ENCODE data around the gene RXFP4. TPM values are rescaled to one million over a fixed set of nuclear protein-coding genes. Genes with fewer than 3 reads are reported as not detected.
"Not testable (repeated sequence)": the region's sequence is repeated elsewhere in the genome, so short reads cannot be mapped to it uniquely, and the experiment has no call there.

The RXFP4 gene
- total RNA-seq, 2 donors from 2014 or later, result not detected

DNA sequence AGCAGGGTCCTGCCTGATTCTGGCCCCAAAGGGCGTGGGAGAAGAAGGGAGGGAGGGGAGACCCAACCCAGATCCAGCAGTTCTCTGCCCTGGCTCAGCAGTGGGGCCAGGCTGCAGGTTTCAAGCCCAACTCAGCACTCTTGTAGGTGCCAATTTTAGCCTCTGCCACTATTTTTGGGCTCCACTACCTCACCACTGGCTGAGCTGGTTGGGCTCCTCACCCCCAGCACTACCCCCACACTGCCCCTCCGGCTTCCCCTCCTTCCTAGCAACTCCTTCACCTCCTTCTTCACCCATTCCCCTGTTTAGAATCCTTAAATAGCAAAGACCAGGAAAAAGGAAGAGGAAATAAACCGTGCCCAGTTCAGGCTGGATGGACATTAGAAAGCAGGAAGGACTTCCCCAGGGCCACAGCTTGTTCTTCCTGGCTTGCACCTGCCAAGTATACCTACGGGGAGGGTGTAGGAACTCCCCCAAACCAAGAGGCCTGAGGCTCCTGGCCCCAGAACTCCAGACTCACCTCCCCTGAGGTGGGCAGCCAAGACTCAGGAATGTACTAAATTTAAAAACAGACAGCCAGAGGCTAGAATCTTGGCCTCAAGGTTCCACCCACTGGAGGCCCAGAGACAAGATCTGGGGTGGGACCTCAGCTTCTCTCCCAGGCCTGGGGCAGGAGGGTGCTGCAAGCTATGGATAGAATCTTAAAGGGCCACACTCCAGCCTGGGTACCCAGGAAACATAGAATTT lies 38.3 kb downstream of the RXFP4 start:
- Mint-ChIP-seq H3K4me3 (peak overlapping the region; percentile 92), H3K27ac (peak overlapping the region; percentile 87 to 92), H3K4me1 (ENCODE audit: low read depth in 2 of 2) (peaks cover 64 to 66% of the 10 kb centered on the region in 2 donors), H3K9me3 (no peaks in the 10 kb centered on the region), H3K36me3 (peaks cover 5% of the 10 kb centered on the region), H3K27me3 (no peaks in the 10 kb centered on the region)
- ATAC-seq (no peak), DNase-seq (ENCODE audit: low spot score) (no peak)

- peaks cover 47 to 50% of the 10 kb centered on the region in 2 donors for H3K4me1 Mint-ChIP-seq (ENCODE audit: low read depth in 2 of 2)
- no peak for DNase-seq (ENCODE audit: low spot score)
- H3K36me3 Mint-ChIP-seq, result peaks cover 5% of the 10 kb centered on the region
- no peaks in the 10 kb centered on the region for H3K9me3 Mint-ChIP-seq
- H3K27ac Mint-ChIP-seq, result peak overlapping the region; percentile 87 to 92
- no peaks in the 10 kb centered on the region for H3K27me3 Mint-ChIP-seq
- ATAC-seq, result no peak
- peak overlapping the region; percentile 92 for H3K4me3 Mint-ChIP-seq
These were observed 40.0 kb downstream of the RXFP4 start for GRCh38 chr1:155981266-155982088.

- Mint-ChIP-seq H3K4me3 (no peak overlapping the region), H3K9me3 (no peaks in the 10 kb centered on the region), H3K36me3 (peaks cover 5% of the 10 kb centered on the region), H3K4me1 (ENCODE audit: low read depth in 2 of 2) (peaks cover 41 to 44% of the 10 kb centered on the region in 2 donors), H3K27ac (peak overlapping the region; percentile 87 to 92), H3K27me3 (no peaks in the 10 kb centered on the region)
- DNase-seq (ENCODE audit: low spot score), result no peak
- no peak for ATAC-seq
These were observed 40.7 kb downstream of the RXFP4 start for GRCh38 chr1:155982106-155982505.

GRCh38 chr1:155983191-155984024 lies 42.0 kb downstream of the RXFP4 start:
- no peak for DNase-seq (ENCODE audit: low spot score)
- no peak for ATAC-seq
- H3K27me3 Mint-ChIP-seq, result no peaks in the 10 kb centered on the region
- no peak overlapping the region for H3K4me3 Mint-ChIP-seq
- no peaks in the 10 kb centered on the region for H3K9me3 Mint-ChIP-seq
- no peaks in the 10 kb centered on the region for H3K36me3 Mint-ChIP-seq
- H3K27ac Mint-ChIP-seq, result peak overlapping the region; percentile 87 to 92
- peaks cover 36 to 40% of the 10 kb centered on the region in 2 donors for H3K4me1 Mint-ChIP-seq (ENCODE audit: low read depth in 2 of 2)

DNA sequence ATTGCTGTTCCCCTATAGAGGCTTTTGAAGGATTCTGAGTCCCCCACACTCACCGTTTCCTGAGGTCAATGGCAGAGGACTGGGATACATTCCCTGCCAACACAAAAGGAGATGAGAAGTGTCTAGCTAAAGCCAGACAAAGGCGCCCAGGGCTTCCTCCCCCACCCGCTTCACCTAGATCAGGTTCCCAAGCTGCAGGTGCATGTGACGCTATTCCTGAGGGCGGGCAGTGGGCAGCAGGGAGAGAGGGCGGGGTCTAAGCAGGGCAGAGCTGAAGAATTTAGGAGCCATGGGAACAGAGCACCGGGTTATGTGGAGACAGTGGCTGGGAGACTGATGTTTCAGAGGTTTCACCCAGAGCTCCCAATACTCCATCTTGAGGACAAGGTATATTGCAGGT lies 42.9 kb downstream of the RXFP4 start:
- DNase-seq (ENCODE audit: low spot score), result no peak
- no peaks in the 10 kb centered on the region for H3K9me3 Mint-ChIP-seq
- no peaks in the 10 kb centered on the region for H3K27me3 Mint-ChIP-seq
- no peak for ATAC-seq
- no peaks in the 10 kb centered on the region for H3K36me3 Mint-ChIP-seq
- H3K4me3 Mint-ChIP-seq, result no peak overlapping the region
- peaks cover 37 to 43% of the 10 kb centered on the region in 2 donors for H3K4me1 Mint-ChIP-seq (ENCODE audit: low read depth in 2 of 2)
- H3K27ac Mint-ChIP-seq, result no peak overlapping the region

- not testable (repeated sequence) for DNase-seq (ENCODE audit: low spot score); ATAC-seq; H3K27ac Mint-ChIP-seq; H3K4me3 Mint-ChIP-seq; H3K36me3 Mint-ChIP-seq; H3K9me3 Mint-ChIP-seq; H3K27me3 Mint-ChIP-seq
- peaks cover 38 to 43% of the 10 kb centered on the region in 2 donors for H3K4me1 Mint-ChIP-seq (ENCODE audit: low read depth in 2 of 2)
These were observed 43.6 kb downstream of the RXFP4 start for GRCh38 chr1:155984903-155985645.

DNA sequence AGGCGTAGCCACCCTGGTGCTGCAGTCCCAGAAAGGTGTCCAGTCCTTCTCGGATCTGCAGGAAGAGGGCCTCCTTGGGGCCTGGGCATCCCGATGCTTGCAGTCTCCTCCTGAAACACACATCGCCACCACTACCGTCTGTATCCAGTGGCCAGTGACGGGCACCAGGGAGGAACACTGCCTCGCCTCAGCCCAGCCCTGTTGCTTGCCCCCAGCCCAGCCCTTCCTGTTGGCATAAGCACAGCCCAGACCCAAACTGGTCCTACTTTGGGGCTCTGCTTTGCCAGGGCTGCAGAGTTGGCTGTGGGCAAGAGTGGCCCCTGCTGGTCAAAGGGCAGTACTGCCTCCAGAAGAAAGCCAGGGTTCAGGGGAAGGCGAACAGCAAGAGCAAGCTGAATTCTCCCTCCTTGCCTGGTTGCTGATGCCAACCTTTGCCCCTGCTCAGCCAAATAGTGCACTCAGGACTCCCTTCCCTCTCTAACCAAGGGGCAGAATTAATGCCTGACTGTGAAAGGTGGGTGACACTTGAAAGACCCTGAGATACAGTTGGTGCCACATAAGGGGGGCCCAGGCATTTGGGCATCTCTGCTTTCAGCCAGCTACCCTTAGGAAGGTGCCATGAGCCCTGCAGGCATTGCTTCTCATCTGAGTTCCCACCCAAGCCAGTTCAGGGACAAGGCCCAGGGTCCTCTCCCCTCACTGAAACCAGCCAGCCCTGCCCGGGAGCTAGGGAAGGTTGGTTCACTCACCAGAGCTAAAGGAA lies 48.0 kb downstream of the RXFP4 start:
- DNase-seq (ENCODE audit: low spot score) (peak; percentile 71), ATAC-seq (peak; percentile 90 to 93)
- H3K36me3 Mint-ChIP-seq, result no peaks in the 10 kb centered on the region
- H3K4me3 Mint-ChIP-seq, result no peak overlapping the region
- peak overlapping the region; percentile 14 to 33 for H3K27ac Mint-ChIP-seq
- H3K4me1 Mint-ChIP-seq (ENCODE audit: low read depth in 2 of 2), result peaks cover 16 to 24% of the 10 kb centered on the region in 2 donors
- no peaks in the 10 kb centered on the region for H3K27me3 Mint-ChIP-seq
- H3K9me3 Mint-ChIP-seq, result no peaks in the 10 kb centered on the region

- Mint-ChIP-seq H3K4me3 (no peak overlapping the region), H3K27me3 (no peaks in the 10 kb centered on the region), H3K36me3 (no peaks in the 10 kb centered on the region), H3K27ac (peak overlapping the region; percentile 33 to 43), H3K9me3 (no peaks in the 10 kb centered on the region), H3K4me1 (ENCODE audit: low read depth in 2 of 2) (peaks cover 16 to 24% of the 10 kb centered on the region in 2 donors)
- DNase-seq (ENCODE audit: low spot score), result no peak
- peak; percentile 16 to 37 for ATAC-seq
These were observed 48.7 kb downstream of the RXFP4 start for GRCh38 chr1:155990005-155990739.

Other genes with a start within 250 kb of the RXFP4 start
- gene GON4L, start 84.4 kb upstream of the RXFP4 start, total RNA-seq, result 100 to 1,000 TPM in 1 of 2 donors, 10 to 100 TPM in 1; 91.0 to 124 TPM
- gene SYT11, start 82.1 kb upstream of the RXFP4 start, total RNA-seq, result 10 to 100 TPM; 29.3 to 43.9 TPM
- gene RIT1, start 30.3 kb upstream of the RXFP4 start, total RNA-seq, result 10 to 100 TPM; 29.4 to 40.2 TPM
- gene KHDC4, start 7.2 kb upstream of the RXFP4 start, total RNA-seq, result 10 to 100 TPM; 47.6 to 96.0 TPM
- gene ARHGEF2, start 36.9 kb downstream of the RXFP4 start, total RNA-seq, result 100 to 1,000 TPM; 205 to 234 TPM
- gene SSR2, start 79.3 kb downstream of the RXFP4 start, total RNA-seq, result 100 to 1,000 TPM; 240 to 299 TPM
- 10 to 100 TPM; 30.4 to 51.4 TPM for gene UBQLN4, start 112.2 kb downstream of the RXFP4 start, total RNA-seq
- gene LAMTOR2, start 113.1 kb downstream of the RXFP4 start, total RNA-seq, result 10 to 100 TPM; 34.0 to 35.6 TPM
- gene RAB25, start 119.5 kb downstream of the RXFP4 start, total RNA-seq, result not detected
- under 1 TPM; 0.06 to 0.07 TPM for gene MEX3A, start 140.8 kb downstream of the RXFP4 start, total RNA-seq
- gene LMNA, start 173.1 kb downstream of the RXFP4 start, total RNA-seq, result 10 to 100 TPM; 21.4 to 67.6 TPM
- gene SEMA4A, start 211.9 kb downstream of the RXFP4 start, total RNA-seq, result 10 to 100 TPM in 1 of 2 donors, 1 to 10 TPM in 1; 3.9 to 16.6 TPM